DND-41 (cell line): Measurements from ENCODE around the gene SERPINI1.

ENCODE experiments used
- ATAC-seq: fragments of 200-7000 bp; cut with Tn5 transposase; 3 replicates; pipeline ENCODE4 v1.9.1; 2021; ENCODE audit warnings: low read depth; ENCODE audit not compliant: insufficient read depth
- DNase-seq: peaks from one replicate; pipeline ENCODE4 v3.0.0-alpha.2; 2020
- H2AFZ ChIP-seq: 2 replicates; pipeline ENCODE4 v1.6.0; 2012; ENCODE audit warnings: low read depth, low read length
- H3K27ac ChIP-seq: 2 replicates; pipeline ENCODE4 v1.5.1; 2012; ENCODE audit warnings: low read length, inconsistent platforms
- H3K27me3 ChIP-seq: fragments of 200-600 bp; sonication (generic); 2 replicates; pipeline ENCODE4 v1.6.0; 2012; ENCODE audit warnings: low read length, mild to moderate bottlenecking, inconsistent platforms; ENCODE audit not compliant: insufficient read depth, poor library complexity
- H3K36me3 ChIP-seq: 2 replicates; pipeline ENCODE4 v1.5.1; 2012; ENCODE audit warnings: low read length, inconsistent platforms; ENCODE audit not compliant: insufficient read depth
- H3K4me1 ChIP-seq: 2 replicates; pipeline ENCODE4 v1.5.1; 2012; ENCODE audit warnings: mild to moderate bottlenecking, low read length; ENCODE audit not compliant: insufficient read depth
- H3K4me2 ChIP-seq: 2 replicates; pipeline ENCODE4 v1.6.0; 2012; ENCODE audit warnings: mild to moderate bottlenecking, moderate library complexity, low read length, inconsistent platforms; ENCODE audit not compliant: insufficient read depth
- H3K4me3 ChIP-seq, 2 experiments: fragments of 200-600 bp in 1 of 2; shearing (Covaris generic) in 1 of 2; 2 replicates each; pipeline ENCODE4 v1.5.1; 2012 to 2016; ENCODE audit warnings: inconsistent platforms in 2 of 2, low read length in 2 of 2, mild to moderate bottlenecking in 2 of 2, low read depth in 1 of 2, moderate library complexity in 1 of 2
- H3K79me2 ChIP-seq: 2 replicates; pipeline ENCODE4 v1.6.0; 2012; ENCODE audit warnings: low read length, inconsistent platforms; ENCODE audit not compliant: insufficient read depth
- H3K9ac ChIP-seq: 2 replicates; pipeline ENCODE4 v1.6.0; 2012; ENCODE audit warnings: low read depth, mild to moderate bottlenecking, inconsistent platforms, low read length, moderate library complexity
- H3K9me3 ChIP-seq: 2 replicates; pipeline ENCODE4 v1.5.1; 2012; ENCODE audit warnings: low read length, moderate library complexity, mild to moderate bottlenecking, inconsistent platforms; ENCODE audit not compliant: insufficient read depth, severe bottlenecking
- H4K20me1 ChIP-seq: 2 replicates; pipeline ENCODE4 v1.6.0; 2012; ENCODE audit warnings: low read length; ENCODE audit not compliant: insufficient read depth
- EZH2 ChIP-seq: IDR thresholded peaks from 3 replicates; pipeline ENCODE4 v1.6.1; 2012; ENCODE audit warnings: borderline replicate concordance, low read depth, mild to moderate bottlenecking, moderate library complexity, low read length, inconsistent platforms; ENCODE audit not compliant: severe bottlenecking
- TF ChIP-seq, protein P1 (sequence below): IDR thresholded peaks from 2 replicates; pipeline ENCODE4 v1.5.1; 2012; ENCODE audit warnings: borderline replicate concordance, low read length, moderate library complexity, mild to moderate bottlenecking; ENCODE audit not compliant: poor library complexity, severe bottlenecking; ENCODE audit errors: extremely low read depth

The SERPINI1 gene

GRCh38 chr3:167743799-167744198 is 8.3 kb downstream of the SERPINI1 start:
- DNase-seq (no peak), ATAC-seq (no peak)
- Histone ChIP-seq H3K27ac (no peak overlapping the region), H3K79me2 (no peaks in the 10 kb centered on the region), H2AFZ (no peak overlapping the region), H3K4me2 (no peak overlapping the region), H3K36me3 (no peaks in the 10 kb centered on the region), H4K20me1 (no peaks in the 10 kb centered on the region), H3K27me3 (no peaks in the 10 kb centered on the region), H3K4me1 (no peaks in the 10 kb centered on the region), H3K9me3 (no peaks in the 10 kb centered on the region), H3K4me3 (no peak overlapping the region), H3K9ac (no peak overlapping the region)
- TF ChIP-seq, protein P1, sequence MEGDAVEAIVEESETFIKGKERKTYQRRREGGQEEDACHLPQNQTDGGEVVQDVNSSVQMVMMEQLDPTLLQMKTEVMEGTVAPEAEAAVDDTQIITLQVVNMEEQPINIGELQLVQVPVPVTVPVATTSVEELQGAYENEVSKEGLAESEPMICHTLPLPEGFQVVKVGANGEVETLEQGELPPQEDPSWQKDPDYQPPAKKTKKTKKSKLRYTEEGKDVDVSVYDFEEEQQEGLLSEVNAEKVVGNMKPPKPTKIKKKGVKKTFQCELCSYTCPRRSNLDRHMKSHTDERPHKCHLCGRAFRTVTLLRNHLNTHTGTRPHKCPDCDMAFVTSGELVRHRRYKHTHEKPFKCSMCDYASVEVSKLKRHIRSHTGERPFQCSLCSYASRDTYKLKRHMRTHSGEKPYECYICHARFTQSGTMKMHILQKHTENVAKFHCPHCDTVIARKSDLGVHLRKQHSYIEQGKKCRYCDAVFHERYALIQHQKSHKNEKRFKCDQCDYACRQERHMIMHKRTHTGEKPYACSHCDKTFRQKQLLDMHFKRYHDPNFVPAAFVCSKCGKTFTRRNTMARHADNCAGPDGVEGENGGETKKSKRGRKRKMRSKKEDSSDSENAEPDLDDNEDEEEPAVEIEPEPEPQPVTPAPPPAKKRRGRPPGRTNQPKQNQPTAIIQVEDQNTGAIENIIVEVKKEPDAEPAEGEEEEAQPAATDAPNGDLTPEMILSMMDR: no peak
- no peak for TF ChIP-seq EZH2

- H3K36me3 ChIP-seq: no peaks in the 10 kb centered on the region
- no peaks in the 10 kb centered on the region for H3K79me2 ChIP-seq
- H3K4me3 ChIP-seq: no peak overlapping the region
- no peak overlapping the region for H2AFZ ChIP-seq
- H3K4me2 ChIP-seq: no peak overlapping the region
- H3K9ac ChIP-seq: no peak overlapping the region
- TF ChIP-seq, protein P1: no peak
- TF ChIP-seq EZH2: no peak
- ATAC-seq: no peak
- H3K4me1 ChIP-seq: no peaks in the 10 kb centered on the region
- H3K27ac ChIP-seq: no peak overlapping the region
- H3K27me3 ChIP-seq: no peaks in the 10 kb centered on the region
- no peaks in the 10 kb centered on the region for H3K9me3 ChIP-seq
- H4K20me1 ChIP-seq: no peaks in the 10 kb centered on the region
- no peak for DNase-seq
These were observed 13.7 kb downstream of the SERPINI1 start for GRCh38 chr3:167749209-167749608.

DNA sequence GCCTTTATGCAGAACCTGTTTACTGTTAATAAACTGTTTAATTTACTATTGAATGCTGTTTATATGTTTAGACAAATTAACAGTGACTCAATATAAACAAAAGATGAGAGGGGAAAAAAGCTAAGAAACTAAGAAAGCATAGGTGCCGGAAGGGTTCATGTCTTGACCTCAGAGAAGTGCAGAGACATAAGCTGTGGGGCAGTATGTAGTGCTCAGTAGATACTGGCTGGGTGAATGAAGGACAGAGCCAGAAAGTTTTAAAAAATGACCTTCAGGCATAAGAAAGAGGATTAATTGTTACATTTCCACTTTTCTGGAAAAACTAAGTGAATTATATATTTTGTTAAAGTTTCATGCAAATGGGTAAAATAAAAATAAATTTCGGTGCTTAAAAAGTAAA is 14.2 kb downstream of the SERPINI1 start:
- Histone ChIP-seq H3K4me3 (no peak overlapping the region), H3K27ac (no peak overlapping the region), H3K9me3 (no peaks in the 10 kb centered on the region), H3K79me2 (no peaks in the 10 kb centered on the region), H3K9ac (no peak overlapping the region), H3K4me2 (no peak overlapping the region), H2AFZ (no peak overlapping the region), H4K20me1 (no peaks in the 10 kb centered on the region), H3K27me3 (no peaks in the 10 kb centered on the region), H3K4me1 (no peaks in the 10 kb centered on the region), H3K36me3 (no peaks in the 10 kb centered on the region)
- TF ChIP-seq EZH2: no peak
- TF ChIP-seq, protein P1: no peak
- ATAC-seq (no peak), DNase-seq (no peak)

DNA sequence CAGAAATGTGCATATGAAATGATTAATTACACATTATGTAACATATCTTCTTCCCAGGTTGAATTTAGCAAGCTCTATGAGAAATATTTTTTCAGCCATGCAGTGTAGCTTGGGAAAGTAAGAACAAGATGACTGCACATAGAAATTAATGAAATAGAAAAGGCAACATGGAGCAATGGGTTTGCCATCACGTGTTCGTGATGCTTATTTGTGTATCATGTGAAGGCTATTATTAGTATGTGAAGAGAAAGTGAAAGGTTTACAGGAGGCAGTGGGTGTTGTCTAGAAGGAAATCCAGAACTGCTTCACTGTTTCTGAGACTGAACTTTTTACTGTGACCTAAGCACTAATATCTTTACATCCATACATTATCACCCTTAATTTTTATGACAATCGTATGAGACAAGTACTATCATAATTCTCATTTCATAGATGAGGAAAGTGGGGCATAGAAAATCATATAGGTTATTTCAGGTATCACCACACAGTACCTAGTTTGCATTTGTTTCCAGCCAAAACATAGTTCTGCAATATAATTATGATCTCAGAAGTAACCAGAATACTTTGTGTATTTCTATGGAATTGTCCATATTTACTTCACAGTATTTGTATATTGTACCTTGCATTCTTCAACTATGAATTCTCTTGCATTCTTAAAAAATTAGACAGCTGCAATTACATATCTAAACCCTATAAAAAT is 14.9 kb downstream of the SERPINI1 start:
- TF ChIP-seq, protein P1: no peak
- no peak for TF ChIP-seq EZH2
- Histone ChIP-seq H3K36me3 (no peaks in the 10 kb centered on the region), H3K9me3 (no peaks in the 10 kb centered on the region), H3K4me2 (no peak overlapping the region), H3K4me3 (no peak overlapping the region), H3K27me3 (no peaks in the 10 kb centered on the region), H2AFZ (no peak overlapping the region), H3K9ac (no peak overlapping the region), H3K79me2 (no peaks in the 10 kb centered on the region), H3K27ac (no peak overlapping the region), H4K20me1 (no peaks in the 10 kb centered on the region), H3K4me1 (no peaks in the 10 kb centered on the region)
- ATAC-seq (no peak), DNase-seq (no peak)
